ENCODE data around the gene NUP43.
"Not testable (repeated sequence)": the region's sequence is repeated elsewhere in the genome, so short reads cannot be mapped to it uniquely, and the experiment has no call there.

The NUP43 gene

DNA sequence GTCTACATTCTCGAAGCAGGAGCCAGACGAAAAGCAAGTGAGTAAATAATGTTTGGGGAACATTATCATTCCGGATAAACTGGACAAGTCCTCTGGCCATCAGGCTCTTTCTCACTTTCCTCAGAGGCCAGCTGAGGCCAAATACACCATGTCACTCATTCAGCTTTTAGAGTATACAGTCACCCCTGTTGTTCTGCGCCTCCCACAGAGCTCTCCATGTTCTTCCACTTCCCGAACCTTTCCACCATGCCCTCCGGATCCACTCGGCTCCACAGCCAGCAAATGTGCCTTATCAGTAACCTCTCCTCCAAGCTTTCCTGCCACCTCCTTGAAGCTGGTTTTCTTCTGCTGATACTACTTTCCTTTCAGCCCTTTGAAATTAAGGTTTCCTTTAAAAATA, 60.1 kb downstream of the NUP43 start:
- DNase-seq = no peak

DNA sequence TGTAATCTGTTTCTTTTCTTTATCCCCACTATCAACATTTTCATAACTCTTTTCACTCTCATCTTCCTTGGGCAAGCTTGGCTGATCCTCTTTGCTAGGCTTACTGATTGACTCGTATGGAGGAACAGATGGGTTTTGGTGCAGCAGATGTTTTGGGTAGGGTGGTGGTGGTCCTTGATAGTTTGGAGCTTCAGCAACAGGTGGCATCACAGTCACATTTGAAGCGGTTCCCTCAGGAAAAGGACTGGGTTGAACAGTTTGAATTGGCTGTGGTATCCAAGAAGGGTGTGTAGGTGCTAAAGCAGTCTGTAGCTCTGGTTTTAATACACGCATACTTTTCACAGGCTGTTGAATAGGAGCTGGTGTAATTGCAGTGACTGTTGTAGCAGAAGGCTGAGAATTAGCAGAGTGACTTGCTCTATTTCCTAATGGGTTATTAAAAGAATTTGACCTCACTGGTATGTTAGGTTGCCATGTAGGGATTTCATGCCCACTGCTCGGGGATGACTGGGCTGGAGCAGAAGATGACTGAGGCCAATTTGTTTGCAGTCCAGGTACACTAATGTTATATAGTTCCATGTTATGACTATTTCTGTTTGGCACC, 63.0 kb downstream of the NUP43 start:
- DNase-seq = no peak

DNA sequence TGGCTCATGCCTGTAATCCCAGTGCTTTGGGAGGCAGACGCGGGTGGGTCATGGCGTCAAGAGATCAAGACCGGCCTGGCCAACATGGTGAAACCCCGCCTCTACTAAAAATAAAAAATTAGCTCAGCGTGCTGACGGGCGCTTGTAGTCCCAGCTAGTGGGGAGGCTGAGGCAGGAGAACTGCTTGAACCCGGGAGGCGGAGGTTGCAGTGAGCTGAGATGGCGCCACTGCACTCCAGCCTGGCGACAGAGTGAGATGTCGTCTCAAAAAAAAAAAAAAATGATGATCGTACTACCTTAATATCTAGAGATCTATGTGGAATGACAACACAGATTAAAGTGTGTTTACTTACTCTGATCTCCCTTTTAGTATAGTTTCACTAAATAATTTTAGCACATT, 64.5 kb downstream of the NUP43 start:
- not testable (repeated sequence) for DNase-seq

DNA sequence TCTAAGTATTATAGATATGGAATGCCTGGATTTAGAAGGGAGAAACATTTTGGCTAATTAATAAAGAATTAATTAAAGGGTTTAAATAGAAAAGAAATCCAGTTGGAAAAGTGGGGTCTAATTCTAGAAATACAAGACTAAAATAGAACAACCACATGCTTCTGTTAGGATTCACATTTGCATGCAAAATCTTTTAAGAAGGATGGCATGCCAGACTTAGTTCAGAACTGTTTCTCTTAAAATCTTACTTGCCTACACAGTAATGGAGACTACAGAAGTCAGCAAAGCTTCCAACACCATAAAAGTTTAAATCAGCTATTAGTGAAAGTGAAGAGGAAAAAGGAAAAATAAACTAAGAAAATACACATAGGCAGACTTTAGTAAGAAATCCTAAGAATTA, 65.1 kb downstream of the NUP43 start:
- no peak for DNase-seq

DNA sequence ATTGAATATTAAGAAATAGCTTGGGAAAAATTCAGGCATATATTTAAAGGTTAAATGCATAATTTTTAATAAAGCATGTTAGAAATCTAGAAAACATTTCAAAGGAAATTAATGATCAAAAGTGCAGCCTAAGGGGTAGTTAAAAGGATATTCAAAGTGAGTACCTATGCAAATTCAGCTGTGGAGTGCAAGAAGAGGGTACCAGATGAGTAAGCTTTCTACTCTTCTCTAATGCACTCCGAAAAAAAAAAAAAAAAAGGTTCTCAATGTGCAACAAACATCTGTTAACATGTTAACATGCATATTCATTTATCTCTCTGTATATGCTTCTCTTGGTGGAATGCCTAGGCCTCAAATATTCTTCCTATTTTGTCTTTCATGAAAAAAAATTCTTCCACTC, 65.8 kb downstream of the NUP43 start:
- no peak for DNase-seq

Measured in CD4-positive, alpha-beta T cell treated with Interferon gamma for 1 hour (primary cell).